ENCODE measurements around the gene AHRR.
A peak's percentile ranks its signal among the peaks of the same experiment; 100 is the strongest.

Gene AHRR

GRCh38 chr5:428754-429452, 107.4 kb downstream of the AHRR start:
- TF ChIP-seq, protein P1, sequence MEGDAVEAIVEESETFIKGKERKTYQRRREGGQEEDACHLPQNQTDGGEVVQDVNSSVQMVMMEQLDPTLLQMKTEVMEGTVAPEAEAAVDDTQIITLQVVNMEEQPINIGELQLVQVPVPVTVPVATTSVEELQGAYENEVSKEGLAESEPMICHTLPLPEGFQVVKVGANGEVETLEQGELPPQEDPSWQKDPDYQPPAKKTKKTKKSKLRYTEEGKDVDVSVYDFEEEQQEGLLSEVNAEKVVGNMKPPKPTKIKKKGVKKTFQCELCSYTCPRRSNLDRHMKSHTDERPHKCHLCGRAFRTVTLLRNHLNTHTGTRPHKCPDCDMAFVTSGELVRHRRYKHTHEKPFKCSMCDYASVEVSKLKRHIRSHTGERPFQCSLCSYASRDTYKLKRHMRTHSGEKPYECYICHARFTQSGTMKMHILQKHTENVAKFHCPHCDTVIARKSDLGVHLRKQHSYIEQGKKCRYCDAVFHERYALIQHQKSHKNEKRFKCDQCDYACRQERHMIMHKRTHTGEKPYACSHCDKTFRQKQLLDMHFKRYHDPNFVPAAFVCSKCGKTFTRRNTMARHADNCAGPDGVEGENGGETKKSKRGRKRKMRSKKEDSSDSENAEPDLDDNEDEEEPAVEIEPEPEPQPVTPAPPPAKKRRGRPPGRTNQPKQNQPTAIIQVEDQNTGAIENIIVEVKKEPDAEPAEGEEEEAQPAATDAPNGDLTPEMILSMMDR (conservative IDR thresholded peaks at IDR 0.05; ENCODE audit: low read depth) = no peak
- H3K27ac ChIP-seq = peak overlapping the region; percentile 83
- no peak for DNase-seq (ENCODE audit: low spot score)
- ChIA-PET POLR2A (ENCODE audit: low non-redundant PET) (no interaction called here), CTCF (interaction anchor here (0.6 kb wide), 1 partner anchor 240 kb away, joined by 3 read pairs; no protein-coding TSS in a partner anchor)

GRCh38 chr5:429453-430188, 108.1 kb downstream of the AHRR start:
- ChIA-PET POLR2A (ENCODE audit: low non-redundant PET) (no interaction called here), CTCF (no interaction called here)
- TF ChIP-seq, protein P1 (conservative IDR thresholded peaks at IDR 0.05; ENCODE audit: low read depth) = no peak
- H3K27ac ChIP-seq = peak overlapping the region; percentile 83
- peak; percentile 64 for DNase-seq (ENCODE audit: low spot score)

DNA sequence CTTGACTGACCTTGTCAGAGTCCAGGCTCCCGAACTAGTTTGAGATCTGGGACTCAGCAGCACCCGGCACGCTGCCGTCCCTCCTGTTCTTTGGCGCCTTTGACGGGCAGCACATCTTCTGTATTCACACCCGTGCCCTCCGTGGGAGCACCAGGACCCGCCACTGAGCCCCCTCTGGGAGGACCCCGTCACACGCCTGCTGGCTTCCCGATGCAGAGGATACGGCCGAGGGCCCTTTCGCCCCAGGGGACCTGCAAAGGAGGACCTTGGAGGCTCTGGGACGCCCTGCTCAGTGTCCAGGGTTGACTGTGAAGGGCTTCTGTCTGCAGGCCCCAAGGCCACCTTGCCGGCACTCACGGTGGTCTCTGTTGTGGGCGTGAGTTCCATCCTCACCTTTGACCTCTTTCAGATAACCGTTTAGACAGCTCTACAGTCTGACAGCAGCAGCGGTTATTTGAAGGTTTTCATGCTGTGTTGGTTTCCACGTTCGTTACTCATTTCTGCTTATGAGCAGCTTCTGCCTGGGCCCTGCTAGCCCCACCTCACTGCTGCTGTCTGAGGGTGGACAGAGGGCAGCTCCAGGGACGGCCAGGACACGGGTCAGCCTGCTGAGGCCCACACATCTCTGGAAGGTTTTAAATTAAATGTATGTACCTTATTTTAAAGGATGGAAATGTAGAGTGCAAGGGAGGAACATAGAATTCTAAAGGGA, 108.9 kb downstream of the AHRR start:
- no peak for DNase-seq (ENCODE audit: low spot score)
- CTCF ChIA-PET = interaction anchor here (0.9 to 1.5 kb wide), 5 partner anchors 12 to 117 kb away, joined by 3 to 4 read pairs (median 3); partner anchors contain the start of gene AHRR
- TF ChIP-seq, protein P1 (conservative IDR thresholded peaks at IDR 0.05; ENCODE audit: low read depth) = no peak
- POLR2A ChIA-PET (ENCODE audit: low non-redundant PET) = no interaction called here
- H3K27ac ChIP-seq = peak overlapping the region; percentile 83

GRCh38 chr5:431001-431710, 109.6 kb downstream of the AHRR start:
- H3K27ac ChIP-seq = peak overlapping the region; percentile 83
- CTCF ChIA-PET = interaction anchor here (0.5 to 1.5 kb wide), 8 partner anchors 11 to 400 kb away, joined by 3 to 5 read pairs (median 3); partner anchors contain the start of gene AHRR
- POLR2A ChIA-PET (ENCODE audit: low non-redundant PET) = no interaction called here
- TF ChIP-seq, protein P1 (conservative IDR thresholded peaks at IDR 0.05; ENCODE audit: low read depth) = peak; percentile 68
- peak; percentile 59 for DNase-seq (ENCODE audit: low spot score)

GRCh38 chr5:431711-432050, 110.2 kb downstream of the AHRR start:
- TF ChIP-seq, protein P1 (conservative IDR thresholded peaks at IDR 0.05; ENCODE audit: low read depth) = no peak
- POLR2A ChIA-PET (ENCODE audit: low non-redundant PET) = no interaction called here
- H3K27ac ChIP-seq = peak overlapping the region; percentile 83
- CTCF ChIA-PET = interaction anchor here (0.5 to 1.5 kb wide), 8 partner anchors 10 to 401 kb away, joined by 3 to 5 read pairs (median 3); partner anchors contain the start of gene AHRR
- no peak for DNase-seq (ENCODE audit: low spot score)
